CD14-positive monocyte (primary cell): ENCODE results near the gene CHCHD10. TPM values are rescaled to one million over a fixed set of nuclear protein-coding genes. Genes with fewer than 3 reads are reported as not detected.

Source experiments
- DNase-seq, 3 donors: peaks; one replicate each; pipeline ENCODE4 v3.0.0-alpha.2; 2011 to 2022
- H2AFZ ChIP-seq: 2 replicates; pipeline ENCODE4 v1.6.0; 2012; ENCODE audit warnings: mild to moderate bottlenecking, low read depth, low read length, inconsistent platforms; ENCODE audit not compliant: insufficient read depth, poor library complexity, severe bottlenecking
- H3K27ac ChIP-seq, 2 donors: 1 replicate in 1 of 2; 2 replicates in 1 of 2; pipeline ENCODE4 v1.5.1; 2012 to 2013; ENCODE audit warnings: low read length in 2 of 2, control low read depth in 1 of 2, inconsistent platforms in 1 of 2, low read depth in 1 of 2, mild to moderate bottlenecking in 1 of 2
- H3K27me3 ChIP-seq, 2 donors: one replicate each; pipeline versions ENCODE4 v1.6.0 to v1.6.1; 2011 to 2013; ENCODE audit warnings: low read length in 2 of 2; ENCODE audit not compliant: control insufficient read depth in 2 of 2, insufficient read depth in 2 of 2
- H3K36me3 ChIP-seq, 2 donors: replicated peaks in 1 of 2; 1 replicate in 1 of 2; 2 replicates in 1 of 2; pipeline versions ENCODE4 v1.5.1 to v1.6.1; 2012 to 2013; ENCODE audit warnings: low read length in 2 of 2, control low read depth in 1 of 2, inconsistent platforms in 1 of 2, mild to moderate bottlenecking in 1 of 2; ENCODE audit not compliant: insufficient read depth in 2 of 2, control insufficient read depth in 1 of 2
- H3K4me1 ChIP-seq, 2 donors: 1 replicate in 1 of 2; 2 replicates in 1 of 2; pipeline versions ENCODE4 v1.5.1 to v1.6.1; 2012 to 2013; ENCODE audit warnings: low read length in 2 of 2, control low read depth in 1 of 2, inconsistent platforms in 1 of 2, mild to moderate bottlenecking in 1 of 2, moderate library complexity in 1 of 2; ENCODE audit not compliant: insufficient read depth in 2 of 2, control insufficient read depth in 1 of 2
- H3K4me2 ChIP-seq: replicated peaks from 2 replicates; pipeline ENCODE3; 2012; ENCODE audit warnings: low read length, moderate library complexity, mild to moderate bottlenecking; ENCODE audit not compliant: poor library complexity, severe bottlenecking; ENCODE audit errors: extremely low read depth
- H3K4me3 ChIP-seq, 3 experiments: fragments of 200-600 bp in 1 of 3; sonication (generic) in 1 of 3; replicated peaks in 1 of 3; 1 replicate in 2 of 3; 2 replicates in 1 of 3; pipeline ENCODE4 v1.5.1; 2011 to 2013; ENCODE audit warnings: low read length in 3 of 3, mild to moderate bottlenecking in 3 of 3, control low read depth in 2 of 3, low read depth in 2 of 3, inconsistent platforms in 1 of 3, moderate library complexity in 1 of 3
- H3K79me2 ChIP-seq: 2 replicates; pipeline ENCODE4 v1.6.0; 2012; ENCODE audit warnings: mild to moderate bottlenecking, control low read depth, inconsistent platforms, low read length, moderate library complexity; ENCODE audit not compliant: insufficient read depth
- H3K9ac ChIP-seq: 2 replicates; pipeline ENCODE4 v1.6.0; 2017; ENCODE audit warnings: low read length, mild to moderate bottlenecking; ENCODE audit not compliant: insufficient read depth, poor library complexity, severe bottlenecking
- H3K9me3 ChIP-seq, 2 donors: replicated peaks in 1 of 2; 1 replicate in 1 of 2; 2 replicates in 1 of 2; pipeline versions ENCODE4 v1.5.1 to v1.6.1; 2012 to 2013; ENCODE audit warnings: low read length in 2 of 2, control low read depth in 1 of 2; ENCODE audit not compliant: control insufficient read depth in 1 of 2, insufficient read depth in 1 of 2
- H4K20me1 ChIP-seq: 2 replicates; pipeline ENCODE4 v1.6.0; 2012; ENCODE audit warnings: mild to moderate bottlenecking, low read length, control low read depth, moderate library complexity; ENCODE audit not compliant: insufficient read depth
- H3K27ac Mint-ChIP-seq, 7 donors: one replicate each; pipeline ENCODE4 v1.8.0; 2020; ENCODE audit warnings: mild to moderate bottlenecking in 7 of 7, mixed read lengths in 7 of 7, moderate library complexity in 6 of 7, inconsistent platforms in 2 of 7
- H3K27me3 Mint-ChIP-seq, 3 donors: one replicate each; pipeline ENCODE4 v1.8.0; 2021 to 2022; ENCODE audit warnings: low read depth in 3 of 3, mild to moderate bottlenecking in 3 of 3, mixed read lengths in 3 of 3, moderate library complexity in 3 of 3, inconsistent platforms in 1 of 3
- H3K36me3 Mint-ChIP-seq, 2 donors: one replicate each; pipeline ENCODE4 v1.8.0; 2020; ENCODE audit warnings: mixed read lengths in 2 of 2, inconsistent platforms in 1 of 2, mild to moderate bottlenecking in 1 of 2
- H3K4me1 Mint-ChIP-seq: one replicate; pipeline ENCODE4 v1.8.0; 2020; ENCODE audit warnings: mild to moderate bottlenecking, mixed read lengths
- H3K4me3 Mint-ChIP-seq, 2 donors: one replicate each; pipeline ENCODE4 v1.8.0; 2020; ENCODE audit warnings: mild to moderate bottlenecking in 2 of 2, mixed read lengths in 2 of 2, moderate library complexity in 1 of 2
- H3K9me3 Mint-ChIP-seq, 7 donors: one replicate each; pipeline ENCODE4 v1.8.0; 2020 to 2022; ENCODE audit warnings: mixed read lengths in 7 of 7, mild to moderate bottlenecking in 6 of 7, moderate library complexity in 6 of 7, inconsistent platforms in 2 of 7
- WGBS: methylation state at CpG from one replicate; pipeline ENCODE4 v1.1.5; 2013; ENCODE audit warnings: missing lambda C conversion rate; ENCODE audit not compliant: insufficient coverage; 5-methylcytosine and 5-hydroxymethylcytosine counted together
- intact Hi-C, 2 donors: fragments of 100-400 bp; cut with micrococcal nuclease; formaldehyde crosslinking; loops; one replicate each; pipeline versions ENCODE4 v1.15.0 to v1.15.1; 2023
- polyA plus RNA-seq, 3 donors: library from polyadenylated mRNA; depleted of rRNA in 1 of 3; unstranded in 2 of 3; stranded (reverse) in 1 of 3; fragments of 300-500 nt in 2 of 3; fragments of >200 nt in 1 of 3; fragmentation: Illumina TruSeq in 2 of 3; gene quantifications; 1 replicate in 2 of 3; 2 replicates in 1 of 3; pipeline ENCODE4 v1.2.3, GENCODE V29; 2012 to 2021
- TF ChIP-seq, protein P1 (sequence below): fragments of 200-600 bp; IDR thresholded peaks from one replicate; pipeline ENCODE4 v1.8.0; 2022; ENCODE audit warnings: antibody characterized with exemption, mild to moderate bottlenecking

Gene CHCHD10
- polyA plus RNA-seq, 3 donors, result 15.3 to 46.7 (median 26.8) TPM

DNA sequence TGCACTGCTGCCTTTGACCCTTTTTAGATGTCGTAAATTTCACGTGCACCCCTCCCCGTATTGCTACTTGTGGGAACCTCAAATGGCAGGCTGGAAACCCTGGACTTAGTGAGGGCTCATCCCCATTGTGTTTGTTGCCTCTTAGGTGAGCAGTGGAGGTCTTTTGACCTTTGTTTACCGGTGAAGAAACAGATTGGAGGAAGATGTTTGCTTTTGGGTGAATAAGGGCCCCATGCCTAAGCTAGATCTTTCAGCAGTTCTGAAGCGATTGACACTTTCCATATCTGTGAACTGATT, 19.8 kb upstream of the CHCHD10 start:
- Histone ChIP-seq H3K4me2 (peak overlapping the region; percentile 80), H3K9ac (peak overlapping the region; percentile 99), H3K4me1 (peaks cover 14 to 19% of the 10 kb centered on the region in 2 donors), H3K9me3 (no peaks in the 10 kb centered on the region), H3K36me3 (peaks cover 11 to 28% of the 10 kb centered on the region in 2 donors), H3K27me3 (no peaks in the 10 kb centered on the region), H3K79me2 (peaks cover 51% of the 10 kb centered on the region), H3K4me3 (peak overlapping the region; percentile 46 to 80 (median 77)), H2AFZ (peak overlapping the region; percentile 85), H3K27ac (peak overlapping the region; percentile 89 to 93), H4K20me1 (peaks cover 48% of the 10 kb centered on the region)
- WGBS, result 11% methylated on average over 4 of the region's 5 CpGs
- TF ChIP-seq, protein P1, sequence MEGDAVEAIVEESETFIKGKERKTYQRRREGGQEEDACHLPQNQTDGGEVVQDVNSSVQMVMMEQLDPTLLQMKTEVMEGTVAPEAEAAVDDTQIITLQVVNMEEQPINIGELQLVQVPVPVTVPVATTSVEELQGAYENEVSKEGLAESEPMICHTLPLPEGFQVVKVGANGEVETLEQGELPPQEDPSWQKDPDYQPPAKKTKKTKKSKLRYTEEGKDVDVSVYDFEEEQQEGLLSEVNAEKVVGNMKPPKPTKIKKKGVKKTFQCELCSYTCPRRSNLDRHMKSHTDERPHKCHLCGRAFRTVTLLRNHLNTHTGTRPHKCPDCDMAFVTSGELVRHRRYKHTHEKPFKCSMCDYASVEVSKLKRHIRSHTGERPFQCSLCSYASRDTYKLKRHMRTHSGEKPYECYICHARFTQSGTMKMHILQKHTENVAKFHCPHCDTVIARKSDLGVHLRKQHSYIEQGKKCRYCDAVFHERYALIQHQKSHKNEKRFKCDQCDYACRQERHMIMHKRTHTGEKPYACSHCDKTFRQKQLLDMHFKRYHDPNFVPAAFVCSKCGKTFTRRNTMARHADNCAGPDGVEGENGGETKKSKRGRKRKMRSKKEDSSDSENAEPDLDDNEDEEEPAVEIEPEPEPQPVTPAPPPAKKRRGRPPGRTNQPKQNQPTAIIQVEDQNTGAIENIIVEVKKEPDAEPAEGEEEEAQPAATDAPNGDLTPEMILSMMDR, result no peak
- no peaks in the 10 kb centered on the region for H3K9me3 Mint-ChIP-seq
- H3K36me3 Mint-ChIP-seq, result peaks cover 5 to 21% of the 10 kb centered on the region in 2 donors
- intact Hi-C loops, result loop anchor here (2.0 to 5.0 kb wide), 3 partner anchors 51 to 225 kb away; partner anchors contain the start of genes DERL3 (in 2 of the 2) and CABIN1 (in 1 of the 2)
- peak overlapping the region; percentile 80 to 88 (median 82) for H3K27ac Mint-ChIP-seq
- DNase-seq, result no peak
- peak overlapping the region; percentile 81 to 91 for H3K4me3 Mint-ChIP-seq
- H3K27me3 Mint-ChIP-seq, result peaks cover 0 to 3% (median 1%) of the 10 kb centered on the region in 3 donors
- peaks cover 15% of the 10 kb centered on the region for H3K4me1 Mint-ChIP-seq

DNA sequence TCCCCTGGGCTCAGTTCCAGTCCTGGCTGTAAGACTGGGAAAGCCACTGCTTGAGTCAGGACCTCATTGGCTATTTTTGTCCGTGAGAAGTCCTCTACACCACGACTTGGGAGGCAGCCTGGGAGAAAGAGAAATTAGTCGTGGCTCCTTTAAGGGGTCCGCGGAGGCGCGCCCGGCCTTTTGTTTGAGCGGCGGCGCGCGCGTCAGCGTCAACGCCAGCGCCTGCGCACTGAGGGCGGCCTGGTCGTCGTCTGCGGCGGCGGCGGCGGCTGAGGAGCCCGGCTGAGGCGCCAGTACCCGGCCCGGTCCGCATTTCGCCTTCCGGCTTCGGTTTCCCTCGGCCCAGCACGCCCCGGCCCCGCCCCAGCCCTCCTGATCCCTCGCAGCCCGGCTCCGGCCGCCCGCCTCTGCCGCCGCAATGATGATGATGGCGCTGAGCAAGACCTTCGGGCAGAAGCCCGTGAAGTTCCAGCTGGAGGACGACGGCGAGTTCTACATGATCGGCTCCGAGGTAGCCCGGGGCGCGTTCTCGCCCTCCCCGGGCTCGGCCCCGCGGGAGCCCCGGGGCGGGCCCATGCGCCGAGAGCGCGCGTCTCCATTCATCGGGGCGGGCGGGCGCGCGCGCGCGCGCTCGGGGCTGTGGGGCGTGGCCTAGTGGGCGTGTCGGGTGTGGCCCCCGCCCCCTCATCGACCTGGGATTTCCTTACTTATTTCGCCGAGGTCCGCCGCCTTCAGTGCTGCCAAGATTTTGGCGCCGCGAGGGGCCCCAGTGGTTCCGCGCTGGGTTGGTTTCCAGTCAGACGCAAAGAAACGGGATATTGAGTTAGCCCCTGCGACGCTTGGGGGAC, 19.2 kb upstream of the CHCHD10 start, which contains the start of gene SMARCB1:
Gene SMARCB1 (plus strand): TSS at position 215 of the 848 bp plus-strand sequence. CDS start 204 bp downstream, at position 419.
- no peaks in the 10 kb centered on the region for H3K27me3 ChIP-seq
- Mint-ChIP-seq H3K4me1 (peaks cover 15% of the 10 kb centered on the region), H3K4me3 (peak within 1 kb of the TSS; percentile 81 to 91), H3K9me3 (no peaks in the 10 kb centered on the region), H3K27ac (peak within 1 kb of the TSS; percentile 82 to 94 (median 87)), H3K36me3 (peaks cover 0 to 16% of the 10 kb centered on the region in 2 donors), H3K27me3 (peaks cover 0 to 3% (median 1%) of the 10 kb centered on the region in 3 donors)
- no peaks in the 10 kb centered on the region for H3K9me3 ChIP-seq
- peaks cover 48% of the 10 kb centered on the region for H3K79me2 ChIP-seq
- peak within 1 kb of the TSS; percentile 80 for H3K4me2 ChIP-seq
- peaks cover 6 to 23% of the 10 kb centered on the region in 2 donors for H3K36me3 ChIP-seq
- H2AFZ ChIP-seq, result peak within 1 kb of the TSS; percentile 85
- H3K9ac ChIP-seq, result peak within 1 kb of the TSS; percentile 99
- H4K20me1 ChIP-seq, result peaks cover 43% of the 10 kb centered on the region
- WGBS, result under 1% methylated on average over 95 of the region's 97 CpGs
- intact Hi-C loops, result loop anchor here (2.0 to 5.0 kb wide), 3 partner anchors 52 to 225 kb away; partner anchors contain the start of genes DERL3 (in 2 of the 2) and CABIN1 (in 1 of the 2)
- DNase-seq, result peak; percentile 84 to 87 (median 85)
- TF ChIP-seq, protein P1, result no peak
- H3K27ac ChIP-seq, result peak within 1 kb of the TSS; percentile 89 to 93
- peak within 1 kb of the TSS; percentile 46 to 80 (median 77) for H3K4me3 ChIP-seq
- peaks cover 14 to 19% of the 10 kb centered on the region in 2 donors for H3K4me1 ChIP-seq
